ENCODE results near the gene PRKAR1B. TPM values are rescaled to one million over a fixed set of nuclear protein-coding genes. Genes with fewer than 3 reads are reported as not detected.
A peak's percentile ranks its signal among the peaks of the same experiment; 100 is the strongest.

PRKAR1B gene
- total RNA-seq, 1 experiment from 2014 or later = 62.0 TPM

DNA sequence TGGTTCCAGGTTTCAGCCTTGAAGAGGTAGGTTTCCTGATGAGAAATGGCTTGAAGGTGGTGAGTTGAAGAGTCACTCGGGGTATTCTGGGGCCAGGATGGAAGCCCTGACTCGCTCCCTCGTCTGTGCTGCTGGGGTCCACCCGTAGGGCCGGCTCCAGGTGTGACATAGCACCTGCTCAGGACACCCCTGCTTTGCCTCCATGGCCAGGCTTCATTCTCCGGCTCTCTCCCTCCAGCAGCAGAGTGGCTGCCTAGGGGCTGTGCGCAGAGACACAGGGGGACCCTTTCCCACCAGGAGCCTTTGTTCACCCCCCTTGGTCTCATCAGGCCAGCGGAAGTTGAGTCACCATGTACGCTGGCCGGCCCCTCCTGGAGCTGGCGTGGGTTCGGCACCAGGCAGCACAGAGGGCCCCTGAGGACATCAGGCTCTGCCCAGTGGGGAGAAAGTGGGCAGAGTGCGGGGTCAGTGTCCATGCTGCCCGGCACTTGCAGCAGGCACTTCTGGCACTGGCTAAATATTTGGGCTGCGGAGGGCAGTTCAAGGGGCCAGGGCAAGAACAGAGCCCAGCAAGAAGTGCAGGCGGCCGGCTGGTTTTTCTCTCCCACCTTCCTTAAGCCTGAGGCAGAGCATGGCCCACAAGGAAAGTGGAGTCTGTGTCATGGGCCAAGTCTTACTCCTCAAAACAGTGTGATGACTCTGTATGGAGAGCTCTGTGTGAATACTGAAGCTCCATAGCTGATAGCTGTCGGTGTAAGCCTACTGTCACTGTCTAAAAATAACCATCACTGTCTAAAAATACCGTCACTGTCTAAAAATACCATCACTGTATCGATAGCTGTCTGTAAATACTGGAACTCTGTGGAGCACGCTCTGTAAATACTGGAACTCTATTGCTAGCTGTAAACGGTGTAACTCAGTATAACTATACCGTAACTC is 3.7 kb upstream of the PRKAR1B start:
- Histone ChIP-seq H3K27me3 (ENCODE audit: control insufficient read depth, insufficient read depth, low read length) (no peaks in the 10 kb centered on the region), H3K27ac (ENCODE audit: low read length) (peak overlapping the region; percentile 81), H3K9me3 (ENCODE audit: control insufficient read depth, insufficient read depth, low read depth, low read length) (peaks cover 12% of the 10 kb centered on the region; the same call in 1 of the 2 replicates), H3K4me1 (ENCODE audit: control insufficient read depth, insufficient read depth, low read length) (peaks cover 38% of the 10 kb centered on the region), H3K36me3 (ENCODE audit: control insufficient read depth, insufficient read depth, low read length) (no peaks in the 10 kb centered on the region), H3K4me3 (ENCODE audit: low read depth in 2 of 2, low read length in 2 of 2) (no peak overlapping the region)
- TSS peak; percentile 10 for BruUV-seq (replicated peaks)
- ChIA-PET CTCF (interaction anchor here (0.5 to 1.4 kb wide), 3 partner anchors 95 to 409 kb away, joined by 3 read pairs; no protein-coding TSS in a partner anchor), POLR2A (no interaction called here)
- TF ChIP-seq SIN3A (IDR thresholded peaks at IDR 0.05; ENCODE audit: borderline replicate concordance, insufficient read depth, low read depth, low read length) (no peak), POLR2AphosphoS5 (IDR thresholded peaks at IDR 0.05; ENCODE audit: low read depth, low read length) (no peak), TCF7L2 (IDR thresholded peaks at IDR 0.05; ENCODE audit: low read depth, low read length) (no peak)
- TF ChIP-seq, protein P1, sequence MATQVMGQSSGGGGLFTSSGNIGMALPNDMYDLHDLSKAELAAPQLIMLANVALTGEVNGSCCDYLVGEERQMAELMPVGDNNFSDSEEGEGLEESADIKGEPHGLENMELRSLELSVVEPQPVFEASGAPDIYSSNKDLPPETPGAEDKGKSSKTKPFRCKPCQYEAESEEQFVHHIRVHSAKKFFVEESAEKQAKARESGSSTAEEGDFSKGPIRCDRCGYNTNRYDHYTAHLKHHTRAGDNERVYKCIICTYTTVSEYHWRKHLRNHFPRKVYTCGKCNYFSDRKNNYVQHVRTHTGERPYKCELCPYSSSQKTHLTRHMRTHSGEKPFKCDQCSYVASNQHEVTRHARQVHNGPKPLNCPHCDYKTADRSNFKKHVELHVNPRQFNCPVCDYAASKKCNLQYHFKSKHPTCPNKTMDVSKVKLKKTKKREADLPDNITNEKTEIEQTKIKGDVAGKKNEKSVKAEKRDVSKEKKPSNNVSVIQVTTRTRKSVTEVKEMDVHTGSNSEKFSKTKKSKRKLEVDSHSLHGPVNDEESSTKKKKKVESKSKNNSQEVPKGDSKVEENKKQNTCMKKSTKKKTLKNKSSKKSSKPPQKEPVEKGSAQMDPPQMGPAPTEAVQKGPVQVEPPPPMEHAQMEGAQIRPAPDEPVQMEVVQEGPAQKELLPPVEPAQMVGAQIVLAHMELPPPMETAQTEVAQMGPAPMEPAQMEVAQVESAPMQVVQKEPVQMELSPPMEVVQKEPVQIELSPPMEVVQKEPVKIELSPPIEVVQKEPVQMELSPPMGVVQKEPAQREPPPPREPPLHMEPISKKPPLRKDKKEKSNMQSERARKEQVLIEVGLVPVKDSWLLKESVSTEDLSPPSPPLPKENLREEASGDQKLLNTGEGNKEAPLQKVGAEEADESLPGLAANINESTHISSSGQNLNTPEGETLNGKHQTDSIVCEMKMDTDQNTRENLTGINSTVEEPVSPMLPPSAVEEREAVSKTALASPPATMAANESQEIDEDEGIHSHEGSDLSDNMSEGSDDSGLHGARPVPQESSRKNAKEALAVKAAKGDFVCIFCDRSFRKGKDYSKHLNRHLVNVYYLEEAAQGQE (IDR thresholded peaks at IDR 0.05; ENCODE audit: insufficient read depth in 1 of 2, low read depth in 2 of 2, low read length in 1 of 2) = no peak
- TF ChIP-seq, protein P2, sequence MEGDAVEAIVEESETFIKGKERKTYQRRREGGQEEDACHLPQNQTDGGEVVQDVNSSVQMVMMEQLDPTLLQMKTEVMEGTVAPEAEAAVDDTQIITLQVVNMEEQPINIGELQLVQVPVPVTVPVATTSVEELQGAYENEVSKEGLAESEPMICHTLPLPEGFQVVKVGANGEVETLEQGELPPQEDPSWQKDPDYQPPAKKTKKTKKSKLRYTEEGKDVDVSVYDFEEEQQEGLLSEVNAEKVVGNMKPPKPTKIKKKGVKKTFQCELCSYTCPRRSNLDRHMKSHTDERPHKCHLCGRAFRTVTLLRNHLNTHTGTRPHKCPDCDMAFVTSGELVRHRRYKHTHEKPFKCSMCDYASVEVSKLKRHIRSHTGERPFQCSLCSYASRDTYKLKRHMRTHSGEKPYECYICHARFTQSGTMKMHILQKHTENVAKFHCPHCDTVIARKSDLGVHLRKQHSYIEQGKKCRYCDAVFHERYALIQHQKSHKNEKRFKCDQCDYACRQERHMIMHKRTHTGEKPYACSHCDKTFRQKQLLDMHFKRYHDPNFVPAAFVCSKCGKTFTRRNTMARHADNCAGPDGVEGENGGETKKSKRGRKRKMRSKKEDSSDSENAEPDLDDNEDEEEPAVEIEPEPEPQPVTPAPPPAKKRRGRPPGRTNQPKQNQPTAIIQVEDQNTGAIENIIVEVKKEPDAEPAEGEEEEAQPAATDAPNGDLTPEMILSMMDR (IDR thresholded peaks at IDR 0.05) = no peak
- in situ Hi-C loops (cut with HindIII; ENCODE audit: low pct_unique_long_range_greater_than_20kb, low sequenced_read_pairs) = no loop called here
- DNase-seq (ENCODE audit: low read depth, low spot score) (no peak), ATAC-seq (no peak)
- intact Hi-C loops (cut with micrococcal nuclease; ENCODE audit: unreplicated experiment) = no loop called here

GRCh38 chr7:729140-730000 is 2.3 kb upstream of the PRKAR1B start:
- H3K27ac ChIP-seq (ENCODE audit: low read length) = no peak overlapping the region
- no peak for DNase-seq (ENCODE audit: low read depth, low spot score)
- in situ Hi-C loops (cut with HindIII; ENCODE audit: low pct_unique_long_range_greater_than_20kb, low sequenced_read_pairs) (no loop called here), intact Hi-C loops (cut with micrococcal nuclease; ENCODE audit: unreplicated experiment) (no loop called here)
- POLR2A ChIA-PET = no interaction called here
- TF ChIP-seq, protein P1 (IDR thresholded peaks at IDR 0.05; ENCODE audit: insufficient read depth in 1 of 2, low read depth in 2 of 2, low read length in 1 of 2) = no peak
- TF ChIP-seq SIN3A (IDR thresholded peaks at IDR 0.05; ENCODE audit: borderline replicate concordance, insufficient read depth, low read depth, low read length) (no peak), TCF7L2 (IDR thresholded peaks at IDR 0.05; ENCODE audit: low read depth, low read length) (no peak), POLR2AphosphoS5 (IDR thresholded peaks at IDR 0.05; ENCODE audit: low read depth, low read length) (no peak)
- TF ChIP-seq, protein P2 (IDR thresholded peaks at IDR 0.05) = no peak
- peaks cover 38% of the 10 kb centered on the region for H3K4me1 ChIP-seq (ENCODE audit: control insufficient read depth, insufficient read depth, low read length)
- BruUV-seq (replicated peaks) = no TSS peak
- CTCF ChIA-PET = no interaction called here
- H3K4me3 ChIP-seq (ENCODE audit: low read depth in 2 of 2, low read length in 2 of 2) = no peak overlapping the region
- no peaks in the 10 kb centered on the region for H3K36me3 ChIP-seq (ENCODE audit: control insufficient read depth, insufficient read depth, low read length)
- no peaks in the 10 kb centered on the region for H3K27me3 ChIP-seq (ENCODE audit: control insufficient read depth, insufficient read depth, low read length)
- ATAC-seq = no peak
- H3K9me3 ChIP-seq (ENCODE audit: control insufficient read depth, insufficient read depth, low read depth, low read length) = peaks cover 15% of the 10 kb centered on the region; the same call in 1 of the 2 replicates
